T follicular helper cell (primary cell): ENCODE results near the gene LGALSL.

Source experiments
- DNase-seq: peaks from one replicate; pipeline ENCODE4 v3.0.0-alpha.2; 2020; ENCODE audit warnings: low read depth

LGALSL gene

DNA sequence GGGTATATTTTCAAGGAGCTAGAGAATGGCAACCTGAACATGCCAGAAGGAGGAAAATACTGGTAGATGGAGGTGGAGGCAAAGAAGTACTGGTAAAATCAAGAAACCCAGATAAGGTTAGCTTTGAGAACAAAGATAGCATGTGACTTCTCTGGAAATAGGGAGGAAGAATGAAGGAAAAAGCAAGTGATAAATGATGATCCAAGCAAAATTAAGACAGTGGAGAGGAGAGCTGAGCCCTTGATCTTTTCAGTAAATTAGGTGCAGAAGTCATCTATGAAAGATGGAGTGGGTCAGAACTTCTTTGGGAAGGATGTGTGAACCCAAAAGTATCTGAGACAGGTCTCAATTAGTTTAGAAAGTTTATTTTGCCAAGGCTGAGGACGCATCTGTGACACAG lies 44.5 kb downstream of the LGALSL start:
- DNase-seq = no peak

DNA sequence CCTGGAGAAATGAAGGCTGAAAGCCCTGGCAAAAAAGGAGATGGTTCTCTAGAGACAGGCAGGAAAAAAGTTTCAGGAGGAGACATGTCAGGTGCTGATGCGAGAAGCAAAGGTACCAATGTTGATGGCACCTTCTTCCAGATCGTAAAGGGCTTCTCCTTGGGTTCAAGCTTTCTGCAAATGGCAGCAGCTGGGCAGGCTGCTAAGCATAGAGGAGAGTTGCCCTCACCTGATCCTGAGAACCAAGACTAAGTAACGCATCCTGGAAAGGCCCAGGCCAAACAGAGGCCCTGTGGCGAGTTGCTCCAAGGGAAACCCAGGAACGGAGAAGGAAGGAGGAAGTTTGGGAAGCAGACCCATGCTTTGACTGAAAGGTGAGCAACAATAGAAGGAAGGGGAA lies 46.6 kb downstream of the LGALSL start:
- no peak for DNase-seq

DNA sequence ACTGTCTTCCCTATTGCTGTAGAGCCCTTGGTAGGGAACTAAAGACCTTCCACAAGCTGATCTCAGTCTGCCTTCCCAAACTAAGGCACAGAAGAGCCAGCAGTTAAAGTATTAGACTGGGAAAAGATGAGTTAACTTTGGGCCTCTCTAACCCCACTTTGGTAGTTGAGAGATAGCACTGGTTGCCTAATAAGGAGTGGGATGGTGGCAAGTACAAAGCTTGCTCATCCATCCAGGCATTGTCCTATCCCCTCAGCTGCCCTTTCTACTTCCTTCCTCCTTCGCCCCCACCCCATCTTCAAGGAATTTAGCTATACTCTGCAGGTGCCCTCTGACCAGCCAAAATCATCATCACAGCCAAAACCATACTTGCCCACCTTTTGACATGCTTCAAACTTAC lies 48.0 kb downstream of the LGALSL start:
- DNase-seq = no peak

DNA sequence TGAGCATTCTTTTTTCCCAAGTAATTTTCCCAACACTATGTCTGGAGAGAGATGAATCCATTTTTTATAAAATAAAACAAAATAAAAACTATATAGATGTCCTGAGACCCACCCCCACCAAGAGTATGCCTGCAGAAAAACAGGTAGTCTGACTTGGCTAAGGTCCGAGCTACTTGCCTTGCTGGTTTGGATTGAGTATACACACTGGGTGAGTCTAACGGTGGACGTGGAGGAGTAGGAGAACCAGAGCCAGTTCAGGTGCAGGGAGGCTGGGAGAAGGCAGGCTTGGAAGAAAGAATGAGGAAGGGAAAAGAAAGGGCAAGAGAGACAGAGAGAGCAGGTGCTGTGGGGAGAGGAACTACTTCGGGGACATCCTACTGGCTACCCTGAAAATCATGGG lies 48.9 kb downstream of the LGALSL start:
- no peak for DNase-seq

DNA sequence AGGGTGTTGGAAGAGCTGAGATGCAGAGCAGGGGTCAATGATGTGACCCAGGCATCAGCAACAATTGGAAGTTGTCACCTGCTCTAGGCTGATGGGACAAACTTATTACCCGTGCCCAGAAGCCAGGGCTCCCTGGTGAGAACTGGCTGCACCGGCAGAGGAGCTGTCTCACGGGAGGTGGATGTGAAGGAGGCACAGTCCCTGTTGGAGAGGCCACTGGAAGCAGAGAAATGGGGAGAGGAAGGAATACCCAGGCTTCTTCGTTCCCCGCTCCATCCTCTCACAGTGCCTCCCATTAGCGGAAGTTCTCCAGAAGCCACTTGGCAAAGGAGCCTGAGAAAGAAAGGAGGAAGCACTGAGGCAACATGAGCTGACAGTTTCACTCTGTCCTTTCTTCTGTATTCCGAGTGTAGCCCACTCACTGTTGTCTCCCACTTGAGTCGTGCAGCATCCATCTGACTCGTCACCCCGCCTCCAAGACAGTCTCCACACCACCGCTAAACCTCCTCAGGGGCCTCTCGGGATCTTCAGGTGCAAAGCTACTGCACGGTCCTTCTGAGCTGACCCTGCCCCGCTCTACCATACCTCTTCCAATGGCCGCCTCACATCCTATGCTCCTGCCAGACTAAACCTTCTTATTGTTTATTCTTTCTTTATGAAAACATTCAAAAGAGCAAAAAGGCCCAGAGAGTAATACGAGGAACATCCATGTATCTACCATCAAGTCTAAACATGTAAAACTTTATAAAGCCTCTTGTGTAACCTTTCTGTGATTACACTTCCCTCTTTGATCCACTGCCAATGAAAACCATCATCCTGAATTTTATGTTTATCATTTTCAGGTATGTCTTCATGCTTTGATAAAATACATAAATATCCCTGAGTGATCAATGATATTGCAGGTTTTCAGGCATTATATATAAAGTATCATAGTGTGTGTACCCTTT lies 51.1 kb downstream of the LGALSL start:
- DNase-seq = no peak

DNA sequence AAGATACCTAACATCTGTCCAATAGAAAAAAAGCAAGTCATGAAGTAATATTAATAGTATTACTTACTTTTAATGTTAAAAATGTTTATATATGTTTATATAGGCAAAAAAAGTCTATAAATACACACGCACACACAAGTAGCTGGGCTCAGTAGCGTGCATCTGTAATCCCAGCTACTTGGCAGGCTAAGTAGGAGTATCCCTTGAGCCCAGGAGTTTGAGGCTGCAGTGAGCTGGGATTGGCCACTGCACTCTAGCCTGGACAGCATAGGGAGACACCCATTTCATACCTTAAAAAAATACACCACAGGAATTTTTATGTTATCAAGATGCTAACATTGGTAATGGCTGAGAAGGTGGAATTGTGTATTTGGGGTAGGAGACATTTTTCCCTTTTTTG lies 52.7 kb downstream of the LGALSL start:
- DNase-seq = no peak
